A549 (cell line): ENCODE data around the gene UGT1A9. TPM values are rescaled to one million over a fixed set of nuclear protein-coding genes. Genes with fewer than 3 reads are reported as not detected.

Experiments used
- ATAC-seq, 2 experiments: fragments of 200-7000 bp in 1 of 2; fragments of >200 bp in 1 of 2; cut with Nextera tagmentation in 1 of 2; cut with Tn5 transposase in 1 of 2; 3 replicates each; pipeline versions ENCODE4 v1.8.0 to v1.9.1; 2018 to 2020; ENCODE audit warnings: mild to moderate bottlenecking in 1 of 2, moderate library complexity in 1 of 2
- CTCF ChIA-PET: fragments of 300-600 bp; sonication (Branson Sonifier 250); formaldehyde crosslinking; extraction: SDS; loops from one replicate; lab custom pipeline; 2021; ENCODE audit warnings: antibody characterized with exemption, inconsistent platforms; lab: Yijun Ruan, JAX
- POLR2A ChIA-PET: fragments of 350-600 bp; formaldehyde crosslinking; extraction: SDS; loops from one replicate; lab custom pipeline; 2021; ENCODE audit warnings: antibody characterized with exemption, inconsistent platforms; lab: Yijun Ruan, JAX
- DNase-seq, 2 experiments: peaks; one replicate each; pipeline versions ENCODE4 v3.0.0 to v3.0.0-alpha.2; 2011 to 2016; ENCODE audit warnings: low read depth in 1 of 2, low spot score in 1 of 2
- FAIRE-seq: peaks from 2 replicates; lab custom pipeline; 2011; peaks lifted over from hg19 to GRCh38; lab: Jason Lieb, UNC
- H3K27ac ChIP-seq, 2 experiments: fragments of >200 bp; sonication (Bioruptor Twin); formaldehyde crosslinking; 3 replicates each; pipeline ENCODE4 v1.5.1; 2016 to 2017
- H3K4me1 ChIP-seq: fragments of >200 bp; sonication (Bioruptor Twin); formaldehyde crosslinking; 3 replicates; pipeline ENCODE4 v1.6.1; 2016
- H3K4me2 ChIP-seq: fragments of >200 bp; sonication (Bioruptor Twin); formaldehyde crosslinking; 3 replicates; pipeline ENCODE4 v1.6.1; 2016
- H3K4me3 ChIP-seq: fragments of >200 bp; sonication (Bioruptor Twin); formaldehyde crosslinking; 3 replicates; pipeline ENCODE4 v1.5.1; 2016
- H3K9me3 ChIP-seq: fragments of >200 bp; sonication (Bioruptor Twin); formaldehyde crosslinking; 3 replicates; pipeline ENCODE4 v1.6.1; 2016
- BCL3 ChIP-seq: fragments of >200 bp; sonication (Bioruptor Twin); formaldehyde crosslinking; IDR thresholded peaks from 3 replicates; pipeline ENCODE4 v1.6.1; 2016
- CBX2 ChIP-seq: fragments of 200-600 bp; sonication (generic); IDR thresholded peaks from 2 replicates; pipeline ENCODE4 v1.6.1; 2016; ENCODE audit warnings: low read depth, mild to moderate bottlenecking, borderline replicate concordance
- CHD4 ChIP-seq: fragments of 200-600 bp; sonication (generic); IDR thresholded peaks from 2 replicates; pipeline ENCODE4 v1.6.1; 2016; ENCODE audit warnings: antibody characterized with exemption, mild to moderate bottlenecking, borderline replicate concordance
- CTCF ChIP-seq: fragments of >200 bp; sonication (Bioruptor Twin); formaldehyde crosslinking; IDR thresholded peaks from 3 replicates; pipeline ENCODE4 v1.5.1; 2016
- EHF ChIP-seq: fragments of 250-450 bp; sonication (Bioruptor Pico); IDR thresholded peaks from 2 replicates; pipeline ENCODE4 v1.5.0; 2020; ENCODE audit warnings: mild to moderate bottlenecking
- HDAC2 ChIP-seq: fragments of 200-600 bp; sonication (generic); IDR thresholded peaks from 2 replicates; pipeline ENCODE4 v1.6.1; 2016
- HOXB13 ChIP-seq: fragments of 250-450 bp; sonication (Bioruptor Pico); IDR thresholded peaks from 2 replicates; pipeline ENCODE4 v1.5.0; 2020; ENCODE audit warnings: low read depth, mild to moderate bottlenecking, moderate library complexity
- HOXB5 ChIP-seq: fragments of 250-450 bp; sonication (Bioruptor Pico); IDR thresholded peaks from 2 replicates; pipeline ENCODE4 v1.5.0; 2020; ENCODE audit warnings: mild to moderate bottlenecking, moderate library complexity
- JUN ChIP-seq, 2 experiments: fragments of >200 bp; sonication (Bioruptor Twin); formaldehyde crosslinking; IDR thresholded peaks; 2 replicates in 1 of 2; 3 replicates in 1 of 2; pipeline ENCODE4 v1.6.1; 2016 to 2017
- JUNB ChIP-seq: fragments of >200 bp; sonication (Bioruptor Twin); formaldehyde crosslinking; IDR thresholded peaks from 2 replicates; pipeline ENCODE4 v1.6.1; 2016
- KDM5A ChIP-seq: fragments of 200-600 bp; sonication (generic); IDR thresholded peaks from 2 replicates; pipeline ENCODE4 v1.6.1; 2016; ENCODE audit warnings: antibody characterized with exemption, mild to moderate bottlenecking
- MAZ ChIP-seq: fragments of 150-350 bp; IDR thresholded peaks from 2 replicates; pipeline ENCODE4 v1.6.1; 2014; ENCODE audit warnings: antibody characterized with exemption, low read depth, low read length, borderline replicate concordance
- MYC ChIP-seq: IDR thresholded peaks from 2 replicates; pipeline ENCODE4 v1.6.1; 2012; ENCODE audit warnings: mild to moderate bottlenecking, inconsistent platforms, low read length, improper control_type of control experiment, borderline replicate concordance
- NPAS2 ChIP-seq: fragments of 250-450 bp; sonication (Bioruptor Pico); IDR thresholded peaks from 2 replicates; pipeline ENCODE4 v1.8.0; 2022; ENCODE audit warnings: mild to moderate bottlenecking, moderate library complexity, borderline replicate concordance
- PHF8 ChIP-seq: fragments of 200-600 bp; sonication (generic); IDR thresholded peaks from 2 replicates; pipeline ENCODE4 v1.6.1; 2016; ENCODE audit warnings: low read depth, mild to moderate bottlenecking, antibody characterized with exemption, moderate library complexity, borderline replicate concordance
- POLR2A ChIP-seq: IDR thresholded peaks from 2 replicates; pipeline ENCODE4 v1.6.1; 2012; ENCODE audit warnings: mild to moderate bottlenecking, low read length
- RAD21 ChIP-seq, 2 experiments: fragments of >200 bp in 1 of 2; sonication (Bioruptor Twin) in 1 of 2; formaldehyde crosslinking in 1 of 2; IDR thresholded peaks in 1 of 2; conservative IDR thresholded peaks in 1 of 2; 2 replicates in 1 of 2; 3 replicates in 1 of 2; pipeline ENCODE4 v1.6.1; 2012 to 2018; ENCODE audit warnings: inconsistent platforms in 1 of 2
- RCOR1 ChIP-seq: fragments of 150-350 bp; IDR thresholded peaks from 2 replicates; pipeline ENCODE4 v1.6.1; 2014; ENCODE audit warnings: antibody characterized with exemption, low read length, low read depth
- REST ChIP-seq: fragments of 200-600 bp; sonication (generic); IDR thresholded peaks from 2 replicates; pipeline ENCODE4 v1.6.1; 2016; ENCODE audit warnings: antibody characterized with exemption, mild to moderate bottlenecking, moderate library complexity
- RNF2 ChIP-seq: fragments of 200-600 bp; sonication (generic); IDR thresholded peaks from 2 replicates; pipeline ENCODE4 v1.6.1; 2016; ENCODE audit warnings: low read depth, mild to moderate bottlenecking, antibody characterized with exemption, moderate library complexity, borderline replicate concordance
- ZC3H11A ChIP-seq: fragments of 450-650 bp; IDR thresholded peaks from 2 replicates; pipeline ENCODE4 v1.6.1; 2014; ENCODE audit warnings: antibody characterized with exemption, mild to moderate bottlenecking
- ZFP36 ChIP-seq: fragments of 450-650 bp; IDR thresholded peaks from 2 replicates; pipeline ENCODE4 v1.6.1; 2014; ENCODE audit warnings: borderline replicate concordance; ENCODE audit not compliant: partially characterized antibody
- WGBS: methylation state at CpG from one replicate; pipeline ENCODE4 v1.1.6; 2017; ENCODE audit errors: missing lambda C conversion rate; 5-methylcytosine and 5-hydroxymethylcytosine counted together
- polyA plus RNA-seq, 4 experiments: library from polyadenylated mRNA; depleted of rRNA in 3 of 4; stranded (reverse); fragments of >200 nt; fragmentation: RNase III in 1 of 4; extraction: RNeasy Plus Mini Kit Qiagen cat#74134 plus additional on column Dnase treatment in 1 of 4; gene quantifications; 2 replicates in 3 of 4; 3 replicates in 1 of 4; pipeline ENCODE4 v1.2.3, GENCODE V29; 2011 to 2017

Gene UGT1A9
- polyA plus RNA-seq, 2 of the 4 experiments (the other 2 are of a cell fraction): 11.0 to 13.1 TPM

GRCh38 chr2:233764761-233765160, 93.1 kb downstream of the UGT1A9 start:
- TF ChIP-seq CHD4 (no peak), HOXB13 (CRISPR knock-in tag) (no peak), CTCF (no peak), POLR2A (0 out of 2 replicates have a peak, but pooled peaks have one; percentile 7), RAD21 (conservative IDR thresholded peaks at IDR 0.05 in 1 of 2, IDR thresholded peaks at IDR 0.05 in 1 of 2) (no peak), CBX2 (no peak), BCL3 (no peak)
- H3K9me3 ChIP-seq: no peaks in the 10 kb centered on the region
- ChIA-PET CTCF (interaction anchor here (1.1 to 1.2 kb wide), 2 partner anchors 68 to 316 kb away, joined by 3 read pairs; no protein-coding TSS in a partner anchor), POLR2A (interaction anchor here (1.4 kb wide), 1 partner anchor 68 kb away, joined by 8 read pairs; no protein-coding TSS in a partner anchor)
- ATAC-seq (peak in 1 of 2 experiments; percentile 49; a peak in 3 of 6 replicates), FAIRE-seq (no peak), DNase-seq (no peak)
- H3K4me2 ChIP-seq: peak overlapping the region; percentile 52
- H3K4me1 ChIP-seq: peaks cover 48% of the 10 kb centered on the region
- peak overlapping the region; percentile 83 to 91 for H3K27ac ChIP-seq
- H3K4me3 ChIP-seq: no peak overlapping the region
- 57% methylated on average over 3 of the region's 3 CpGs for WGBS

GRCh38 chr2:233766416-233766815, 94.7 kb downstream of the UGT1A9 start:
- TF ChIP-seq ZC3H11A (no peak), MYC (no peak), HOXB5 (no peak), REST (no peak), KDM5A (no peak), JUNB (no peak), MAZ (no peak), EHF (CRISPR knock-in tag) (no peak), HDAC2 (no peak), RCOR1 (no peak)
- H3K27ac ChIP-seq: peak overlapping the region; percentile 52 to 83
- FAIRE-seq (no peak), ATAC-seq (peak in 1 of 2 experiments; percentile 56; a peak in 3 of 6 replicates), DNase-seq (no peak)
- no peak overlapping the region for H3K4me3 ChIP-seq
- no peak overlapping the region for H3K4me2 ChIP-seq
- ChIA-PET CTCF (interaction anchor here (0.7 kb wide), 1 partner anchor 104 kb away, joined by 3 read pairs; no protein-coding TSS in a partner anchor), POLR2A (no interaction called here)
- no peaks in the 10 kb centered on the region for H3K9me3 ChIP-seq
- peaks cover 40% of the 10 kb centered on the region for H3K4me1 ChIP-seq
- 70% methylated on average over 4 of the region's 4 CpGs for WGBS

- DNase-seq (no peak), FAIRE-seq (no peak), ATAC-seq (no peak)
- Histone ChIP-seq H3K27ac (peak overlapping the region in 1 of 2 experiments; percentile 55; a peak in 3 of 6 replicates), H3K4me2 (no peak overlapping the region), H3K9me3 (no peaks in the 10 kb centered on the region), H3K4me1 (peaks cover 33% of the 10 kb centered on the region), H3K4me3 (no peak overlapping the region)
- POLR2A ChIA-PET: no interaction called here
- 94% methylated on average over 4 of the region's 4 CpGs for WGBS
- CTCF ChIA-PET: interaction anchor here (0.8 kb wide), 1 partner anchor 11 kb away, joined by 3 read pairs; no protein-coding TSS in a partner anchor
- TF ChIP-seq PHF8 (no peak), REST (no peak), JUN (IDR thresholded peaks at IDR 0.05) (no peak), NPAS2 (CRISPR knock-in tag) (no peak), RNF2 (no peak), JUNB (no peak), ZFP36 (no peak)
Measured at GRCh38 chr2:233768076-233768475, 96.4 kb downstream of the UGT1A9 start.
